ENCODE results near the gene BRF1. TPM values are rescaled to one million over a fixed set of nuclear protein-coding genes. Genes with fewer than 3 reads are reported as not detected.

BRF1 gene
- total RNA-seq, 2 donors from 2014 or later = 31.3 to 34.5 TPM

DNA sequence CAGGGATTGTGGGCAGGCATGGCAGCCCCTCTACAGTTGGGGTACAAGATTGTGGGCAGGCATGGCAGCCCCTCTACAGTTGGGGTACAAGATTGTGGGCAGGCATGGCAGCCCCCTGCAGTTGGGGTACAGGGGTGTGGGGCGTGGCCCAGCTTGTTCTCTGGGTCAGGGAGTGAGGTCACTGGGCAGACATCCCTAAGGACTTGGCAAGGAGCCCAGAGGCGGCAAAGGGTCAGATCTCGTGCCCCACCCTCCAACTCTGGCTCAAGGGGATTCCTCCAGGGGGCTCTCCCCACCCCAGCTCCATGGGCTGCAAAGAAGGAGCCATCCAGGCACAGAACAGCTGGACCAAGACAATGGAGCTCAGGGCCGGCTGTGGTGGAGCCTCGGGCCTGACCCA, 93.9 kb downstream of the BRF1 start:
- ATAC-seq (replicated peaks in 1 of 2) (no peak), DNase-seq (no peak)
- Mint-ChIP-seq H3K27me3 (ENCODE audit: low read depth) (no peaks in the 10 kb centered on the region), H3K36me3 (ENCODE audit: insufficient read depth in 2 of 2) (no peaks in the 10 kb centered on the region), H3K4me3 (no peak overlapping the region), H3K9me3 (no peaks in the 10 kb centered on the region), H3K4me1 (ENCODE audit: low read depth) (peaks cover 10% of the 10 kb centered on the region), H3K27ac (no peak overlapping the region)

DNA sequence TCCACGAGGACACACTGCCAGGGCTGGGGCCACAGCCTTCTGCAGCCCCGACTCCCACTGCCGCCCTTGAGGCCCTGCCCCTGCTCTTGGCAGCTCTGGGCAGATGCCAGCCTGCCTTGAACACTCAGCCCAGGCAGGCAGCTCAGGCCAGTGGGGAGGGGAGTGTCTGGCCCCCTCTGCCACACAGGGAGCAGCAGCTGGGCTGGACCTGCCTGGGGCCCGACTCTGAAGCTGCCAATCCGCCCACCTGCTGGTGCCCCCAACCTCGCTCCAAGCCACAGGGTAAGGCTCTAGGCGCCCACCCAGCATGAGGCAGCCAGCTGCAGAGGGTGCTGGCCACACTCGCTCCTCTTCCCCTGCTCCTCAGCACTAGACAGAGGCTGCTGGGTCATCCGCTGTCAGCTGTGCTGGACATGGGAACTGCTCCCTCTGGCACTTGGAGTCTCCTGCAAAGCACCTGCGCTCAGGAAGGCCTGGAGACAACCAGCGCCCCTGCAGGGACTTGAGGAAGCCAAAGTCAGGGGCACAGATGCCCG, 95.1 kb downstream of the BRF1 start:
- no peaks in the 10 kb centered on the region for H3K36me3 Mint-ChIP-seq (ENCODE audit: insufficient read depth in 2 of 2)
- peaks cover 15% of the 10 kb centered on the region for H3K4me1 Mint-ChIP-seq (ENCODE audit: low read depth)
- H3K27ac Mint-ChIP-seq = no peak overlapping the region
- ATAC-seq (replicated peaks in 1 of 2) (no peak), DNase-seq (no peak)
- no peaks in the 10 kb centered on the region for H3K9me3 Mint-ChIP-seq
- H3K27me3 Mint-ChIP-seq (ENCODE audit: low read depth) = no peaks in the 10 kb centered on the region
- H3K4me3 Mint-ChIP-seq = no peak overlapping the region

DNA sequence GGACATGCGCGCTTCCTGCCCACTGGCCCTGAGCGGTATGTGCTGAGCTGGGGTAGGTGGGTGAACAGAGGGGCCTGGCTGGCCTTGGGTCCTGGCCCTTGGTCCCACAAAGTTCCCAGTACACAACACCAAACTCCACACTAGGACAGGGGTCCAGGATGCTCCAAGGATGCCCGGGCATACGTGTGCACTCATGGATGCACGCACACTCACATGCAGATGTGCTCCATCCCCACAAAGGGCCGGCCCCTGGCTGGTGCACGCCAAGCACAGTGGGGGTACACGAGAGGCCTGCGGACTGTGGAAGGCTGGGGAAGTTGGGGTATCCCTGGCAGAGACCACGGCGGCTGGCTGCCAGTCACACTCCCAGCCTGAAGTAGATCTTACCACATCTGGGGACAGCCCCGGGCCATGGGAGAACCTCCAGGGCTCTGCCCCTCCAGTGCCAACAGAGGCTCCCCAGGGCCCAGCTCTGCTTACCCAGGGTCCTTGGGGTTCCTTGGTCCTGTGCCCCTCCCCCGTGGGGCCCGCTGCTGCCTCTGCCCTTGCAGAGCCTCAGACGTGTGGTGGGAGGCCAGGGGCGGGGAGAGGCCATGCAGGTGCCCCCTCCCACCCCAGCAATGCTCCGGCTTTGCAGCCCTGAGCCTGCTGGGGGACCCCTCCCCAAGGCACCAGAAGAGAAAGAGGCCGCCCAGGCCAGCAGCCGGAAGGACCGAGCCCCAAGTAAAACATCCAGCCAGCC, 95.7 kb downstream of the BRF1 start:
- H3K4me1 Mint-ChIP-seq (ENCODE audit: low read depth) = peaks cover 15% of the 10 kb centered on the region

DNA sequence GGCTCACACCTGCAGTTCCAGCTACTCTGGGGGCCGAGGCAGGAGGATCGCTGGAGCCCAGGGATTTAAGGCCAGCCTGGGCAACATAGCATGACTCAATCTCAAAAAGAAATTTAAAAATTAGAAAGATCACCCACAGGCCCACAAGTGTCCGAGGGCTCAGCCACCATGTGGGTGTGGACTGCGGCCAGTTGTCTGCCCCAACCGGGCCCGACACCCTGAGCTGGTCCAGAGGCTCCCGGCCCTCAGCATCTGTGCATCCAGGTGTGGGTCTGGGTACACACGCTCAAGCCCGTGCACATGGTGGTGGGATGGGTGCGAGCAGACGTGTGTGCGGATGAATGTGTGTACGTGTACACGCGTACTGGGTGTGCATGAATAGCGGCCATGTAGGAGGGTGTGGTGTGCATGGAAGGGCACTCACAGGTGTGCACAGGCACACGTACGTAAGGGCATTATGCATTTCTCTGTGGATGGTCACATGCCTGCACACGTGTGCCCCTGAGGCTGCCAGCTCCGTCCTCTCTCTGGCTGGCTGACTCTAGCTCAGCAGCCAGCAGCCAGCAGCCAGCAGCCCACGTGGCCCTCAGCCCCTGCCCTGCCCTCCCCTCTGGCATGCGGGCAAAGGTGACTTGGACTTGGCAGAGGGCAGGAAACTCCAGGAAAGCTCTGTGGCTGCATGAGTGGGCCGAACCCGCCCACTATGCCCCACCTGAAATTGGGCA, 96.4 kb downstream of the BRF1 start:
- Mint-ChIP-seq H3K27me3 (ENCODE audit: low read depth) (peaks cover 5% of the 10 kb centered on the region), H3K36me3 (ENCODE audit: insufficient read depth in 2 of 2) (no peaks in the 10 kb centered on the region), H3K4me1 (ENCODE audit: low read depth) (peaks cover 15% of the 10 kb centered on the region), H3K27ac (no peak overlapping the region), H3K4me3 (no peak overlapping the region), H3K9me3 (no peaks in the 10 kb centered on the region)
- ATAC-seq (replicated peaks in 1 of 2) (no peak), DNase-seq (no peak)

More for the DNA sequence above, 95.7 kb downstream of the BRF1 start:
- no peaks in the 10 kb centered on the region for H3K9me3 Mint-ChIP-seq
- no peak for ATAC-seq (replicated peaks in 1 of 2)
- no peak overlapping the region for H3K4me3 Mint-ChIP-seq
- no peaks in the 10 kb centered on the region for H3K27me3 Mint-ChIP-seq (ENCODE audit: low read depth)
- H3K36me3 Mint-ChIP-seq (ENCODE audit: insufficient read depth in 2 of 2) = no peaks in the 10 kb centered on the region
- DNase-seq = no peak
- no peak overlapping the region for H3K27ac Mint-ChIP-seq

DNA sequence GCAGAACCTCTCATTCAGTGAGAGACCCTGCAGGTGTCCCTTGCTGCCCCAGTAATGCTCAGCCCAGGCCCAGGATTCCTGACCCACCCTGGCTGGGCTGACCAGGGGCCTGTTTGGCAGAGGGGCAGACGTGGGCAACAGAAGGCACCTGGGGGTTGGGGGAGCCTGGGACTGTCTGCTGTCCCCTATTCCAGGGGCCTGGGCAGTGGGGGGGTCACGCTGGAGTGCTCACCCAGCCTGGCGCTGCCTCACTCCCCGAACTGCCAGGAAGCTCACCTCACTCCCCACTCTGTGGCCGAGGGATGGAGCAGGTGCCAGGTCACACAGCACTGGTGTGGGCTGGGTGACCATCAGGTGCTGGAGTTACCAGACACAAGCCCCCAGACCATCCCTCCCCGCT, 97.1 kb downstream of the BRF1 start:
- H3K9me3 Mint-ChIP-seq = no peaks in the 10 kb centered on the region
- DNase-seq (no peak), ATAC-seq (replicated peaks in 1 of 2) (no peak)
- H3K4me1 Mint-ChIP-seq (ENCODE audit: low read depth) = peaks cover 15% of the 10 kb centered on the region
- H3K4me3 Mint-ChIP-seq = no peak overlapping the region
- no peak overlapping the region for H3K27ac Mint-ChIP-seq
- H3K36me3 Mint-ChIP-seq (ENCODE audit: insufficient read depth in 2 of 2) = no peaks in the 10 kb centered on the region
- peaks cover 11% of the 10 kb centered on the region for H3K27me3 Mint-ChIP-seq (ENCODE audit: low read depth)

DNA sequence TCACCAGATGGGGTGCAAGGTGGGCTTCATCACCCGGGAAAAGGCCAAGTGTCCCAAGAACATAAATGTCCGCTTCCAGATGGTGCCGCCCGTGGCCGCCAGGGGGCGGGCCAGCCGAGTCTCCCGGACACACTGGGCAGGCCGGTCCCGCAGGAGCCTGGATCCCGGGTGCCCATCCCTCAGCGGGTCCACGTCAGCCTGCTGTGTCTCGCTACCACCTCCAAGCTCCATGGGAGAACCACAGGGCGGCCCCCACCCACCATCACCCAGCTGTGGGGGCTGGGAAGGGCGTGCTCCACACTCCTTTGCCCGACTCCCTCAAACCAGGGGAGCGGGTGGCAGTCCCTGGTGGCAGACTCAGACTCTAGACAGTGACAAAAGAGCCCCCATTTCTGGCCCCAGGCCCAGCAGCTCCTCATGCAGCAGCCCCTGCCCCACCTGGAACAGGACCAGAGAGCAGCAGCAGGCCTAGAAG, 97.7 kb downstream of the BRF1 start:
- ATAC-seq (replicated peaks in 1 of 2) (peak; percentile 49 to 56), DNase-seq (peak; percentile 62 to 74)
- no peak overlapping the region for H3K4me3 Mint-ChIP-seq
- H3K9me3 Mint-ChIP-seq = no peaks in the 10 kb centered on the region
- H3K27ac Mint-ChIP-seq = no peak overlapping the region
- H3K36me3 Mint-ChIP-seq (ENCODE audit: insufficient read depth in 2 of 2) = no peaks in the 10 kb centered on the region
- peaks cover 17% of the 10 kb centered on the region for H3K27me3 Mint-ChIP-seq (ENCODE audit: low read depth)
- H3K4me1 Mint-ChIP-seq (ENCODE audit: low read depth) = peaks cover 15% of the 10 kb centered on the region

DNA sequence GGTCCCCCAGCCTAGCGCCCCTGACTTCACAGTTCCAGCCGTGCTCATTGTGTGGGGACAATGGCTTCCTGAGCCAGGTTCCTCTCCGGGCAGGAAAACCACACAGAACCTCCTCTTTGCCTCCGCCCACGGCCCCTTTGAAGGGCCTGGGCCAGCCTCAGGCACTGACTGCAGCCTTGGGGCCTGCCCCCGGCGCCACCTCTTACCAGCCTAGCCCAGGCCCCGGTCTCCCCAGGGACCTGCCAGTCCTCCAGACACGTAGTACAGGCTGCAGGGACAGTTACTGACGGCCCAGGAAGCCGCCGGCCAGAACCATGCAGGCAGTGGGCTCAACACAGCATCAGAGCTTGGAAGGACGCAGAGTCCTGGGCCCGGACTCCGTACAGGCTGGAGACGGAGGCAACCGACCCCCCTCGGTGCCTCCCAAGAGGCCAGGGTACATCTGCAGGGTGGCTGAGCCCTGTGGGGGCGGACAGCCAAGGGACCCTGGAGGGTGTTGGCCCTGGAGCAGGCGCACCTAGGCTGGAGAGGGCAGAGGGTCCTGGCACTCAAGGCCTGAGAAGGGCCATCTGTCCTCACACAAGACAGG, 98.8 kb downstream of the BRF1 start:
- Mint-ChIP-seq H3K9me3 (no peaks in the 10 kb centered on the region), H3K36me3 (ENCODE audit: insufficient read depth in 2 of 2) (no peaks in the 10 kb centered on the region), H3K27ac (no peak overlapping the region), H3K4me1 (ENCODE audit: low read depth) (peaks cover 15% of the 10 kb centered on the region), H3K4me3 (no peak overlapping the region), H3K27me3 (ENCODE audit: low read depth) (peaks cover 27% of the 10 kb centered on the region)
- ATAC-seq (replicated peaks in 1 of 2) = peak; percentile 23 to 50
- peak in 1 of 2 donors; percentile 47 for DNase-seq

DNA sequence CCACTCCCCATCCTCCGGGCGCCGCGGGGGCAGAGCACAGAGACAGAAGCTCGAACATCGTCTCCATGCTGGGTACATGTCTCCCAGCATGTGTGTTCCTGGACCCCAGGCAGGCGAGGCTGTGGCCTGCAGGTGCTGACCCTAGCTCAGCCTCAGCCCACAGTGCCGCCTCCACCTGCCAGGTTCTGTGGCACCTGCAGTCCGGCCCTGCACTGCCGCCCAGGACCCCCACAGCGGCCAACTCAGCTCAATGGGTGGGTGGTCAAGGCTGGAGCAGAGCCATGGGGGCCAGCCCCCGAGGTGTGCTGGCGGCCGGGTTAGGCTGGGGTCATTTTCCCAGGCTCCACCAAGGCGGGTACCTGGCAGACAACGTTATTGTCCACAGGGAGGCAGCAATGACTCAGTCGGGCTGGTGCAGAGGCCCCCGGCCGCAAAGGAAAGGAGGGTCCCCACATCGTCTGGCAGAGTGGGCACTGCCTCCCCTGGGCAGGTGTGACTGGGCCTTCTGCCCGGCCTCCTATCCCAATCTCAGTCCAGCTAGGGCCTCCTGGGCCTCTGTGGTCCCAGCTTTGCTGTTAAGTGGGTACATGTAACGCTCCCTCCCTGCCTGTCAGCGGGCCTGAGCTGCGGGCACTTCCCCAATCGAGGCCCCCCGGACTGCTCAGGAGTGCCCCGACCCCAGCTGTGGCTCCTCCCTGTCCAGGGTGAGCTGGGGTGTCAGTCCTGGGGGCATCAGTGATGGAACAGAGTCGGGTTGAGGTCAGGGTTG, 99.5 kb downstream of the BRF1 start:
- ATAC-seq (replicated peaks in 1 of 2) = peak in 1 of 2 donors; percentile 6
- peaks cover 15% of the 10 kb centered on the region for H3K4me1 Mint-ChIP-seq (ENCODE audit: low read depth)
- no peak overlapping the region for H3K4me3 Mint-ChIP-seq
- peaks cover 27% of the 10 kb centered on the region for H3K27me3 Mint-ChIP-seq (ENCODE audit: low read depth)
- no peak overlapping the region for H3K27ac Mint-ChIP-seq
- H3K9me3 Mint-ChIP-seq = no peaks in the 10 kb centered on the region
- no peaks in the 10 kb centered on the region for H3K36me3 Mint-ChIP-seq (ENCODE audit: insufficient read depth in 2 of 2)
- no peak for DNase-seq

DNA sequence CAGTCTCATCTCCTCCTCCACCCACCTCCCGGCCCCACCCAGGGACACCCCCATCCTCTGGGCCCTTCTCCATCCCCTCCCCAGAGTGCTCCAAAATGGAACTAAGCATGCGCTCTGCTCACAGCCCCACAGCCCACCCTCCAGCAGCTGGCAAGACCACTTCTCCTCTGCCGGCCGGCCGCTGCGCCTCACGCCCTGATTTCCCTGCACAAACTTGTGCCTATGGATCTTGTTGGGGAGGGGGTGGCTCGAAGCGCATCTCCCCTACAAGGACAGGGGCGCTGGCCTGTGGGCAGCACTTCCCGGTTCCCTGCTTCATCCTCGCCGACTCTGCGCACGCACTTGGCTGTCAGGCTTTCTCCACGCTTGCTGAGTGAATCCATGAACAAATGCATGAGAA, 100.2 kb downstream of the BRF1 start:
- Mint-ChIP-seq H3K27me3 (ENCODE audit: low read depth) (peaks cover 30% of the 10 kb centered on the region), H3K4me1 (ENCODE audit: low read depth) (peaks cover 18% of the 10 kb centered on the region), H3K4me3 (no peak overlapping the region), H3K36me3 (ENCODE audit: insufficient read depth in 2 of 2) (no peaks in the 10 kb centered on the region), H3K9me3 (no peaks in the 10 kb centered on the region), H3K27ac (no peak overlapping the region)
- no peak for ATAC-seq (replicated peaks in 1 of 2)
- no peak for DNase-seq

DNA sequence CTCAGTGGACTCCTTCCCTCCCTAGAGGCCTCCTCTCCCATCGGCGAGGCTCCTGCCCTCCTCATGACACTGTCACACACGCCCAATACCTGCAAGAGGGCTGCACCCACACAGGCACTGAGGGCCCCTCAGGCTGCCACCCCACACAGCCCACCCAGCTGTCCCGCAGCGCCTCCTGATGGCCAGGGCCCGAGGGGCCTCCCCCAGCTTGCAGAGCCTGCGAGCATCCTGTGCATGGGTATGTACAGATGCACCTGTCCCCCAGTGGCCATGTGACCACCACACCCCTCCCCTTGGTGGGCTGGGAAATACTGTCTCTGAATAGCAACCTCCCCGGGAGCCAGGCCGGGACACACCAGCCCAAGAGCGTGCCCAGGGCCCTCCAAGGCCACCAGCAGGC, 100.7 kb downstream of the BRF1 start:
- ATAC-seq (replicated peaks in 1 of 2) = no peak
- H3K36me3 Mint-ChIP-seq (ENCODE audit: insufficient read depth in 2 of 2) = no peaks in the 10 kb centered on the region
- H3K4me1 Mint-ChIP-seq (ENCODE audit: low read depth) = peaks cover 20% of the 10 kb centered on the region
- H3K27ac Mint-ChIP-seq = no peak overlapping the region
- peaks cover 31% of the 10 kb centered on the region for H3K27me3 Mint-ChIP-seq (ENCODE audit: low read depth)
- no peak overlapping the region for H3K4me3 Mint-ChIP-seq
- H3K9me3 Mint-ChIP-seq = no peaks in the 10 kb centered on the region
- no peak for DNase-seq

DNA sequence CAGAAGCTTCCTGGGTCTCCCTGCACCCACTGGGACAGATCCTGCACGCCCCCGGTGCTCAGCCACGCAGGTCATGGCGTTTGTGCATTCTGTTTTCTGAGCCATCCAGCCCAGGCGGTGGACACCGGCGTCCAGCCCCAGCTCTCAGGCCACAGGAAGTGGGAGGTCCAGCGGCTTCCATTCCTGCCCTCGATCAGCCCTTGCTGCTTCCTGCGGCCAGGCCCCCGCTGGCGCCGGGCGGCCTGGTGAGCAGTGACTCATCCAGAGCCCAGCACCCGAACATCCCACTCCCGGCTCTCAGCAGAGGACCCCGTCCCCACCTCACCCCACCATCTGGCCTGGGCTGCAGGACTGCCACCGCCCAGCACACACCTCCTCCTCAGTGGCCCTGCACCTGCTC, 101.7 kb downstream of the BRF1 start:
- Mint-ChIP-seq H3K9me3 (no peaks in the 10 kb centered on the region), H3K4me3 (no peak overlapping the region), H3K36me3 (ENCODE audit: insufficient read depth in 2 of 2) (no peaks in the 10 kb centered on the region), H3K27ac (no peak overlapping the region), H3K4me1 (ENCODE audit: low read depth) (peaks cover 28% of the 10 kb centered on the region), H3K27me3 (ENCODE audit: low read depth) (peaks cover 39% of the 10 kb centered on the region)
- ATAC-seq (replicated peaks in 1 of 2) (no peak), DNase-seq (no peak)

DNA sequence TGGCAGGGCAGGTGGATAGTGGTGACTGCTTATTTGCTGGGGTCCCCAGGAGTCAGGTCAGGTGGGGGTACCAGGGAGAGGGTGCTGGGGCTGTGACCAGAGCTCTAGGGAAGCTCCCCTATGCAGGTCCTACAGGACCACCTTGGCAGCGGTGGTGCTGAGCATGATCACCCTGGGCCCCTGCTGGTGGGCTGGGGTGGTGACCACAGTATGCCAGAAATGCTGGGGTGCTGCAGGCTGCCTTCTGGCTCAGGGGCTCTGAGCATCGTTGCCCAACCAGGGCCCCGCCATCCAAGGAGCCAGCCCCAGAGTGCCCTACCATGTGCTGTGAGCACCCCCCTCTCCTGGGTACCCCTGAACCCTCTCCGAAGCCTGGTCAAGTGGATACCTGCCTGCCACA, 102.2 kb downstream of the BRF1 start:
- ATAC-seq (replicated peaks in 1 of 2) = no peak
- peaks cover 33% of the 10 kb centered on the region for H3K4me1 Mint-ChIP-seq (ENCODE audit: low read depth)
- no peak for DNase-seq
- no peak overlapping the region for H3K4me3 Mint-ChIP-seq
- H3K27ac Mint-ChIP-seq = no peak overlapping the region
- no peaks in the 10 kb centered on the region for H3K36me3 Mint-ChIP-seq (ENCODE audit: insufficient read depth in 2 of 2)
- no peaks in the 10 kb centered on the region for H3K9me3 Mint-ChIP-seq
- peaks cover 39% of the 10 kb centered on the region for H3K27me3 Mint-ChIP-seq (ENCODE audit: low read depth)
